Measurements from ENCODE around the gene HES5.

Gene HES5

DNA sequence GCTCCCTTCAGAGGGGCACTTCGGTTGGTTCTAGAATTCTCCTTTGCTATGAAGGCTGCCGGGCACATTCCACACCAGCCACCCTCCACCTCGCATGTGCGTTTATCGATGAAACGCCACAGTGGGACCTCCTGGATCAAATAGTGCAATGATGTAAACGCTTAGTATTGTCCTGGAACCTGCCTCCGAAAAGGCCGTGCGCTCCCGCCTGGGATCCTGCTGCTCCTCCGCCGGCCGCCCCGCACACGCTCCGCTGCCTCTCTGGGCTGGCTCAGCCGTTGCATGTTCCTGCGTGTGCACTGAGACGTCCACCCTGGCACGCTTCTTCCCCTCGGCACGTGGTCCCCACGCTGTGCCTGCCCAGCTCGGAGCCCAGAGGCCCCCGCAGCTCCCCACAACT is 22.1 kb upstream of the HES5 start:
- no peak for TF ChIP-seq TCF12 (IDR thresholded peaks at IDR 0.05; ENCODE audit: low read depth)
- no peak for TF ChIP-seq NFIC (IDR thresholded peaks at IDR 0.05)
- TF ChIP-seq FOXM1 (IDR thresholded peaks at IDR 0.05; ENCODE audit: borderline replicate concordance, low read depth) = no peak
- TF ChIP-seq TAF1 (IDR thresholded peaks at IDR 0.05; ENCODE audit: low read depth) = no peak
- no peak for TF ChIP-seq EGR1 (IDR thresholded peaks at IDR 0.05)
- no peak for TF ChIP-seq TEAD4 (IDR thresholded peaks at IDR 0.05)
- TF ChIP-seq RAD21 (IDR thresholded peaks at IDR 0.05; ENCODE audit: low read depth) = no peak

GRCh38 chr1:2548068-2548589 is 18.1 kb upstream of the HES5 start:
- TF ChIP-seq ZBTB7A (IDR thresholded peaks at IDR 0.05; ENCODE audit: low read depth) = peak; percentile 77; the same call in 1 of the 2 replicates
- peak; percentile 4; the same call in 1 of the 2 replicates for TF ChIP-seq MAX (IDR thresholded peaks at IDR 0.05)
- TF ChIP-seq RAD21 (IDR thresholded peaks at IDR 0.05; ENCODE audit: low read depth) = peak; percentile 94
- TF ChIP-seq TCF12 (IDR thresholded peaks at IDR 0.05; ENCODE audit: low read depth) = no peak
- TF ChIP-seq YY1 (IDR thresholded peaks at IDR 0.05; ENCODE audit: low read depth) = 0 out of 2 replicates have a peak, but pooled peaks have one; percentile 57
- TF ChIP-seq NFIC (IDR thresholded peaks at IDR 0.05) = peak; percentile 47
- TF ChIP-seq CEBPB (IDR thresholded peaks at IDR 0.05) = no peak

GRCh38 chr1:2547210-2548067 is 17.4 kb upstream of the HES5 start:
- TF ChIP-seq CREB1 (IDR thresholded peaks at IDR 0.05; ENCODE audit: low read depth) (no peak), TCF12 (IDR thresholded peaks at IDR 0.05; ENCODE audit: low read depth) (0 out of 2 replicates have a peak, but pooled peaks have one; percentile 0), MAX (IDR thresholded peaks at IDR 0.05) (no peak), RAD21 (IDR thresholded peaks at IDR 0.05; ENCODE audit: low read depth) (no peak), NFIC (IDR thresholded peaks at IDR 0.05) (no peak), EGR1 (IDR thresholded peaks at IDR 0.05) (no peak), TAF1 (IDR thresholded peaks at IDR 0.05; ENCODE audit: low read depth) (no peak), ZBTB7A (IDR thresholded peaks at IDR 0.05; ENCODE audit: low read depth) (no peak), CEBPB (IDR thresholded peaks at IDR 0.05) (no peak), FOXM1 (IDR thresholded peaks at IDR 0.05; ENCODE audit: borderline replicate concordance, low read depth) (no peak), YY1 (IDR thresholded peaks at IDR 0.05; ENCODE audit: low read depth) (peak; percentile 58; the same call in 1 of the 2 replicates), EP300 (IDR thresholded peaks at IDR 0.05; ENCODE audit: borderline replicate concordance) (0 out of 2 replicates have a peak, but pooled peaks have one; percentile 22)
- TF ChIP-seq, protein P1, sequence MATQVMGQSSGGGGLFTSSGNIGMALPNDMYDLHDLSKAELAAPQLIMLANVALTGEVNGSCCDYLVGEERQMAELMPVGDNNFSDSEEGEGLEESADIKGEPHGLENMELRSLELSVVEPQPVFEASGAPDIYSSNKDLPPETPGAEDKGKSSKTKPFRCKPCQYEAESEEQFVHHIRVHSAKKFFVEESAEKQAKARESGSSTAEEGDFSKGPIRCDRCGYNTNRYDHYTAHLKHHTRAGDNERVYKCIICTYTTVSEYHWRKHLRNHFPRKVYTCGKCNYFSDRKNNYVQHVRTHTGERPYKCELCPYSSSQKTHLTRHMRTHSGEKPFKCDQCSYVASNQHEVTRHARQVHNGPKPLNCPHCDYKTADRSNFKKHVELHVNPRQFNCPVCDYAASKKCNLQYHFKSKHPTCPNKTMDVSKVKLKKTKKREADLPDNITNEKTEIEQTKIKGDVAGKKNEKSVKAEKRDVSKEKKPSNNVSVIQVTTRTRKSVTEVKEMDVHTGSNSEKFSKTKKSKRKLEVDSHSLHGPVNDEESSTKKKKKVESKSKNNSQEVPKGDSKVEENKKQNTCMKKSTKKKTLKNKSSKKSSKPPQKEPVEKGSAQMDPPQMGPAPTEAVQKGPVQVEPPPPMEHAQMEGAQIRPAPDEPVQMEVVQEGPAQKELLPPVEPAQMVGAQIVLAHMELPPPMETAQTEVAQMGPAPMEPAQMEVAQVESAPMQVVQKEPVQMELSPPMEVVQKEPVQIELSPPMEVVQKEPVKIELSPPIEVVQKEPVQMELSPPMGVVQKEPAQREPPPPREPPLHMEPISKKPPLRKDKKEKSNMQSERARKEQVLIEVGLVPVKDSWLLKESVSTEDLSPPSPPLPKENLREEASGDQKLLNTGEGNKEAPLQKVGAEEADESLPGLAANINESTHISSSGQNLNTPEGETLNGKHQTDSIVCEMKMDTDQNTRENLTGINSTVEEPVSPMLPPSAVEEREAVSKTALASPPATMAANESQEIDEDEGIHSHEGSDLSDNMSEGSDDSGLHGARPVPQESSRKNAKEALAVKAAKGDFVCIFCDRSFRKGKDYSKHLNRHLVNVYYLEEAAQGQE (IDR thresholded peaks at IDR 0.05; ENCODE audit: low read depth) = no peak
- TF ChIP-seq, protein P2, sequence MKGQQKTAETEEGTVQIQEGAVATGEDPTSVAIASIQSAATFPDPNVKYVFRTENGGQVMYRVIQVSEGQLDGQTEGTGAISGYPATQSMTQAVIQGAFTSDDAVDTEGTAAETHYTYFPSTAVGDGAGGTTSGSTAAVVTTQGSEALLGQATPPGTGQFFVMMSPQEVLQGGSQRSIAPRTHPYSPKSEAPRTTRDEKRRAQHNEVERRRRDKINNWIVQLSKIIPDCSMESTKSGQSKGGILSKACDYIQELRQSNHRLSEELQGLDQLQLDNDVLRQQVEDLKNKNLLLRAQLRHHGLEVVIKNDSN (IDR thresholded peaks at IDR 0.05) = no peak

DNA sequence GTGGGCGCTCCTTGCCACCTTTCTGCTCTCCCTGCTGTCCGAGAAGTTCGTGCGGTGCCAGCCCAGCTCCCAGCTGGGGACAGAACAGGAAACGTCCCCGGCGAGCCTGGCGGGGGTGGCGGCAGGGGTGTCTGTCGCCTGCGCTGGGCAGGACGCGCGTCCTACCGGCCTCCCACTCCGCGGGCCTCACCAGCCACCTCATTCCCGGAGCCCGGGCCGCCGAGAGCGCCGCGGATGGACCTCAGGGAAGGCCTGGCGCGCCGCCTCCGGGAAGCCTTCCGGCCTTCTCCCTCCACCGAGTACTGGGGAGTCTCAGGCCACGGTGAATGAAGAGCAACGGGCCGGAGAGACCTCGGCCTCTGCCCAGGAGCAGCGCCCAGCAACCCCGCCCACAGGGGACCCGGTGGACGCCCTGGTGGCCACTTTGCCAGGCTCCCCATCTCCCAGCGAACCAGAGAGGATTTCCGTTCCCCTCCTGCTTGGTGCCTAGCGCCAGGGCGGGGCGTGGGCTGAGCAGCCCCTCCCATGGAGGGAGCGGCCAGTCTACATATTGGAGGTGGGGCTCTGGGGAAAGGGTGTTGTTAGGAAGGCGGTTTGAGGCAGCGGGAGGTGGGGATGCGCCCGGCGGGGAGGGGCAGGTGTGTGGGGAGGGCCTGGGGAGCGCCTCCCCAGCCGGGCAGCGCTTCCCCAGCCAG is 16.6 kb upstream of the HES5 start:
- TF ChIP-seq FOXM1 (IDR thresholded peaks at IDR 0.05; ENCODE audit: borderline replicate concordance, low read depth) (no peak), ZBTB7A (IDR thresholded peaks at IDR 0.05; ENCODE audit: low read depth) (no peak; the same call in 1 of the 2 replicates), EP300 (IDR thresholded peaks at IDR 0.05; ENCODE audit: borderline replicate concordance) (no peak; the same call in 1 of the 2 replicates), CEBPB (IDR thresholded peaks at IDR 0.05) (no peak), TCF12 (IDR thresholded peaks at IDR 0.05; ENCODE audit: low read depth) (peak; percentile 48; the same call in 1 of the 2 replicates), TAF1 (IDR thresholded peaks at IDR 0.05; ENCODE audit: low read depth) (no peak), NFIC (IDR thresholded peaks at IDR 0.05) (0 out of 2 replicates have a peak, but pooled peaks have one; percentile 6)
- TF ChIP-seq, protein P2 (IDR thresholded peaks at IDR 0.05) = no peak

DNA sequence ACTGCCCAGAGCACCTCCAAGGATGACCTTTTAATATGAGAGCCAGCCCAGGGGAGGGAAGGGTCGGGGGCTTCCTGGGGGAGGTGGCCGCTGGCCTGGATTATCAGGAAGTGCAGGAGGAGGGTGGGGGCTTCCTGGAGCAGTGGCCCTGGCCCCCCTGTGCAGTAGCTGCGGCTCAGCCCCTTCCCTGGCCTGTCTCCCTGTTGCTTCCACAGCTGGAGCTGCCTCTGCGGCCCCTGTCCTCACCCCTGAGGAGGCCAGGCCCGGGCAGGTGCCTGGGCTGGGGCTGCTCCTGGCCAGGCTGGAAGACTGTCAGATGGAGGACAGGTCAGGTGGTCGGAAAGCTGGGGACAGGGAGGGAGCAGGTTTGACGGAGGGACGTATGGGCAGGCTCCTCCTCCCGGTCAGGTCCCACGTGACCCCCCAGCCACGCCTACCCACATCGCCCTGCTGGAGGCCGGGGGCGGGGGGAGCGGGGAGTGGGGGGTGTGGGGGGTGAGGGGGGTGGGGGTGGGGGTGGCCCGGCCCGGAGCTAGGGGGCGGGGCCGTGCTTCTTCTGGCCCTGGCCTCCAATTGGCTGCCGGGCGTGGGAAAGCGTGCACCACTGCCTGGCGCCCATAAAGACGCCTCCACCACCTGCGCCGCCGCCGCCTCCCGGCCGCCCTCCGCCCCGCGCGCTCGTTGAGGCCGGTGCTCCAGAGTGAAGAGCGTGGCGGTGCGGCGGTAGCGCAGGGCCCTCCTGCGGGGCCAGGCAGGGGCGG is 15.9 kb upstream of the HES5 start:
- TF ChIP-seq, protein P2 (IDR thresholded peaks at IDR 0.05) = peak; percentile 94
- TF ChIP-seq NFIC (IDR thresholded peaks at IDR 0.05) (no peak), TCF12 (IDR thresholded peaks at IDR 0.05; ENCODE audit: low read depth) (0 out of 2 replicates have a peak, but pooled peaks have one; percentile 24), TAF1 (IDR thresholded peaks at IDR 0.05; ENCODE audit: low read depth) (0 out of 2 replicates have a peak, but pooled peaks have one; percentile 22), MAX (IDR thresholded peaks at IDR 0.05) (peak; percentile 70; the same call in 1 of the 2 replicates), RAD21 (IDR thresholded peaks at IDR 0.05; ENCODE audit: low read depth) (no peak)
